BLaER1 treated with 17β-estradiol and CSF1 and Interleukin-3, amounts not matched to agents 10 nM and 100 nM (cell line): ENCODE data around the gene ASB7.
"Not testable (repeated sequence)": the region's sequence is repeated elsewhere in the genome, so short reads cannot be mapped to it uniquely, and the experiment has no call there.

Source experiments
- H3K27ac ChIP-seq, 11 experiments: shearing (Covaris generic); formaldehyde crosslinking; 2 replicates each; pipeline ENCODE4 v1.8.1; 2022
- H3K27me3 ChIP-seq, 11 experiments: shearing (Covaris generic); formaldehyde crosslinking; 2 replicates each; pipeline ENCODE4 v1.8.1; 2022
- H3K36me3 ChIP-seq, 11 experiments: shearing (Covaris generic); formaldehyde crosslinking; 2 replicates each; pipeline ENCODE4 v1.8.1; 2022
- H3K4me1 ChIP-seq, 10 experiments: shearing (Covaris generic); formaldehyde crosslinking; 2 replicates each; pipeline ENCODE4 v1.8.1; 2022
- H3K4me2 ChIP-seq, 11 experiments: shearing (Covaris generic); formaldehyde crosslinking; 2 replicates each; pipeline ENCODE4 v1.8.1; 2022
- H3K4me3 ChIP-seq, 10 experiments: shearing (Covaris generic); formaldehyde crosslinking; 2 replicates each; pipeline ENCODE4 v1.8.1; 2022
- H3K9ac ChIP-seq, 11 experiments: shearing (Covaris generic); formaldehyde crosslinking; 2 replicates each; pipeline ENCODE4 v1.8.1; 2022
- H3K9me3 ChIP-seq, 11 experiments: shearing (Covaris generic); formaldehyde crosslinking; replicated peaks in 1 of 11; 2 replicates each; pipeline ENCODE4 v1.8.1; 2022
- H4K20me1 ChIP-seq, 11 experiments: shearing (Covaris generic); formaldehyde crosslinking; 2 replicates each; pipeline ENCODE4 v1.8.1; 2022
- Cebpa-rat ChIP-seq, 11 experiments: shearing (Covaris generic); IDR thresholded peaks; 2 replicates each; pipeline ENCODE4 v1.8.1; 2022

ASB7 gene

GRCh38 chr15:100570735-100571313 lies 31.6 kb upstream of the ASB7 start:
- no peaks in the 10 kb centered on the region for H3K27me3 ChIP-seq
- no peak overlapping the region for H3K9ac ChIP-seq
- H3K27ac ChIP-seq: no peak overlapping the region
- H3K4me1 ChIP-seq: no peaks in the 10 kb centered on the region
- no peak overlapping the region for H3K4me3 ChIP-seq
- H4K20me1 ChIP-seq: no peaks in the 10 kb centered on the region
- peaks cover 24 to 70% (median 53%) of the 10 kb centered on the region in 11 experiments for H3K36me3 ChIP-seq
- no peak for TF ChIP-seq Cebpa-rat (IDR thresholded peaks at IDR 0.05)
- H3K9me3 ChIP-seq: no peaks in the 10 kb centered on the region
- H3K4me2 ChIP-seq: no peak overlapping the region

- Histone ChIP-seq H3K4me1 (no peaks in the 10 kb centered on the region), H3K9me3 (no peaks in the 10 kb centered on the region), H4K20me1 (no peaks in the 10 kb centered on the region), H3K27me3 (no peaks in the 10 kb centered on the region), H3K27ac (no peak overlapping the region), H3K9ac (no peak overlapping the region), H3K36me3 (peaks cover 24 to 70% (median 53%) of the 10 kb centered on the region in 11 experiments), H3K4me2 (no peak overlapping the region), H3K4me3 (no peak overlapping the region)
- no peak for TF ChIP-seq Cebpa-rat (IDR thresholded peaks at IDR 0.05)
Measured at GRCh38 chr15:100571592-100572167, 30.7 kb upstream of the ASB7 start.

DNA sequence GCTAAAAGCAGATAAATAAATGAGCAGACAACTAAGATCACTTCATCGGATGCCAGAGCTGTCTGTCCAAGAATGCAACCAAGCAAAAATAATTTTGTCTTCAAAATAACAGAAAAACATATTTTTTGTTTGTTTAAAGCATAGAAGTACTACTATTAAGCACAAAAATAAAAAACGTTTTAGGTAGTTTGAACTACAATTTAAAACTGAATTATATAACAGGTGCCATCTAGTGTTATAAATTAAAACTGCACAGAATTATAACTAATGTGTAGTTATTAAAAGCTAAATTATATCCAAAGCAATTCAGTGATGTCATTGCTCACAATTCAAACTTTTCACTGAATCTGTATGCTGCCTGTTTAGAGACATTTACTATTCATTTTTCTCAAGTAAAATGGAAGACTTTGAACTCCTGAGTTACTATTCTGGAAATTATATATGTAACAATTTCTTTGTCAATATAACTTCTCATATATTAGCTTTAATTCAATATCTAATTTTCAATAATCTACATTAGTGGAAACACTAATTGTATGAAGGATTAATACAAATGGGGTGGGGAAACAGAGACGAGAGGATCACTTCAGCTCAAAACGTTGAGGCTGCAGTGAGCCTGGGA lies 29.9 kb upstream of the ASB7 start:
- H3K27ac ChIP-seq: no peak overlapping the region
- TF ChIP-seq Cebpa-rat (IDR thresholded peaks at IDR 0.05): no peak
- H3K4me2 ChIP-seq: no peak overlapping the region
- H3K4me3 ChIP-seq: no peak overlapping the region
- no peaks in the 10 kb centered on the region for H3K4me1 ChIP-seq
- no peak overlapping the region for H3K9ac ChIP-seq
- no peaks in the 10 kb centered on the region for H3K9me3 ChIP-seq
- H3K27me3 ChIP-seq: no peaks in the 10 kb centered on the region
- peaks cover 24 to 70% (median 53%) of the 10 kb centered on the region in 11 experiments for H3K36me3 ChIP-seq
- H4K20me1 ChIP-seq: no peaks in the 10 kb centered on the region

GRCh38 chr15:100573526-100573925 lies 28.9 kb upstream of the ASB7 start:
- no peak overlapping the region for H3K4me3 ChIP-seq
- no peak overlapping the region for H3K9ac ChIP-seq
- H3K4me2 ChIP-seq: no peak overlapping the region
- no peaks in the 10 kb centered on the region for H4K20me1 ChIP-seq
- no peaks in the 10 kb centered on the region for H3K4me1 ChIP-seq
- H3K9me3 ChIP-seq: peaks cover 0 to 3% (median 0%) of the 10 kb centered on the region in 11 experiments; a peak in 1 of 22 replicates
- no peak overlapping the region for H3K27ac ChIP-seq
- no peaks in the 10 kb centered on the region for H3K27me3 ChIP-seq
- no peak for TF ChIP-seq Cebpa-rat (IDR thresholded peaks at IDR 0.05)
- H3K36me3 ChIP-seq: peaks cover 24 to 59% (median 51%) of the 10 kb centered on the region in 11 experiments

DNA sequence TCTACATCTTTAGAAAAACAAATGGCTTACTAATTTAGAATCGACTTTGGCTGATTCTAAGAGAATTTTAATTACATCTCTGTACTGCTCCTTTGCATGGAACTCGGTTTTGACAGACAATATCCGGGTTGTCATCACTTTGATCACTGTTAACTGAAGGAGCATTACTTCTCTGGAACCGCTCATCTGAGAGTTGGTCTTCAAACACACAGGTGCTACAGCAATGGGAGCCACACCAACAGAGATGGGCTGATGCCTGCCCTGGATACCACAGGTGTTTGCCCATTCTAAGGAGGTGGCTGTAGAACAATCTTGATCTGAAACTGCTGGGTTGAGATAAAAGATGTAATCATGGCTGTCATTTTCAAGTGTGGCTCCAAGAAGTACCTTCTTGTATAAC lies 22.0 kb upstream of the ASB7 start:
- Histone ChIP-seq H3K9me3 (peaks cover 12 to 42% (median 27%) of the 10 kb centered on the region in 11 experiments; a peak in 21 of 22 replicates), H3K27me3 (no peaks in the 10 kb centered on the region), H3K4me1 (no peaks in the 10 kb centered on the region), H3K27ac (no peak overlapping the region), H3K4me2 (no peak overlapping the region), H3K36me3 (peaks cover 10 to 42% (median 22%) of the 10 kb centered on the region in 11 experiments; a peak in 21 of 22 replicates), H4K20me1 (peaks cover 0 to 8% (median 0%) of the 10 kb centered on the region in 11 experiments; a peak in 3 of 22 replicates), H3K4me3 (no peak overlapping the region), H3K9ac (no peak overlapping the region)
- TF ChIP-seq Cebpa-rat (IDR thresholded peaks at IDR 0.05): no peak

- Histone ChIP-seq H3K4me2 (no peak overlapping the region), H3K9me3 (peaks cover 74 to 93% (median 87%) of the 10 kb centered on the region in 11 experiments), H4K20me1 (no peaks in the 10 kb centered on the region; a peak in 1 of 22 replicates), H3K9ac (no peak overlapping the region), H3K4me1 (no peaks in the 10 kb centered on the region), H3K36me3 (peaks cover 57 to 90% (median 76%) of the 10 kb centered on the region in 11 experiments), H3K4me3 (no peak overlapping the region), H3K27ac (no peak overlapping the region), H3K27me3 (no peaks in the 10 kb centered on the region)
- no peak for TF ChIP-seq Cebpa-rat (IDR thresholded peaks at IDR 0.05)
Measured at GRCh38 chr15:100588638-100589242, 13.6 kb upstream of the ASB7 start.

DNA sequence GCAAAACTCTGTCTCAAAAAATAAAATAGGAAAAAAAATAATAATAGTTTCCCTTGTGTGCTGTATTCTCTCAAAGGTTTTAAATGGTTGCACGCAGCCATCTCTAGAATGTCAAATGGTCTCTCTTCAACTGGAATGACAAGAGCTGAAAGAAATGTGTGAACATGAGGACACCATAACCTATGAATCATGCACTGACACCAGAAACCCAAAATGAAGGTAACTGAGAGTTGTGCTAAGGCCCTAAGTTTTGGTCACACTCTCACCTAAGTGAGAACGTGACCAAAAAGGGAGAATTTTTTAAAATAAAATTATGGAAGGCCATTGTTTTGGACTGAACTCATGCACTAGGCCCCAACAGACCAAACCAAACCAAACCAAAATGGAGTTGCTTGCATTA lies 11.2 kb upstream of the ASB7 start:
- H3K4me1 ChIP-seq, H4K20me1 ChIP-seq, H3K27me3 ChIP-seq, H3K27ac ChIP-seq, H3K4me3 ChIP-seq, H3K9ac ChIP-seq, H3K4me2 ChIP-seq: not testable (repeated sequence)
- peaks cover 50 to 89% (median 68%) of the 10 kb centered on the region in 11 experiments for H3K36me3 ChIP-seq
- peaks cover 60 to 75% (median 72%) of the 10 kb centered on the region in 11 experiments for H3K9me3 ChIP-seq

DNA sequence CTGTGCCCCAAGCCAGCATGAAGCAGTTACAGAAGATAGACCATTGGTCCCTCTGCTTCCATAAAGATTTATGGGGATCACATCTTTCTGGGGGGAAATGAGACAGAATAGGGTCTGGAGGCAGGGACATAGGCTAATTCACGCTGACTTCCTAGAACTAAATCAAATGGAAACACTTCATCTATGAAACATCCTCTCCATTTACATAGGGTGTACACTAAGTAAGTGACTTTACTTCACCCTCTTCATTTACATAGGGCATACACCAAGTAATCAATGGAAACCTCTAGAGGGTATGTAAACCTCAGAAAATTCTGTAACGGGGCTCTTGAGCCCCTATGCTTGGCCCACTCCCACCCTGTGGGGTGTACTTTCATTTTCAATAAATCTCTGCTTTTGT lies 10.6 kb upstream of the ASB7 start:
- Histone ChIP-seq H3K9ac (no peak overlapping the region), H4K20me1 (peaks cover 0 to 14% (median 4%) of the 10 kb centered on the region in 11 experiments; a peak in 9 of 22 replicates), H3K36me3 (peaks cover 49 to 86% (median 65%) of the 10 kb centered on the region in 11 experiments), H3K4me1 (peaks cover 5 to 14% (median 5%) of the 10 kb centered on the region in 10 experiments; a peak in 19 of 20 replicates), H3K27me3 (no peaks in the 10 kb centered on the region), H3K4me3 (no peak overlapping the region), H3K4me2 (no peak overlapping the region), H3K27ac (no peak overlapping the region), H3K9me3 (peaks cover 57 to 69% (median 67%) of the 10 kb centered on the region in 11 experiments)
- TF ChIP-seq Cebpa-rat (IDR thresholded peaks at IDR 0.05): no peak

- H3K27ac ChIP-seq: no peak overlapping the region
- no peaks in the 10 kb centered on the region for H3K27me3 ChIP-seq
- H3K9me3 ChIP-seq: peaks cover 46 to 59% (median 57%) of the 10 kb centered on the region in 11 experiments
- TF ChIP-seq Cebpa-rat (IDR thresholded peaks at IDR 0.05): no peak
- H3K4me1 ChIP-seq: peaks cover 12 to 25% (median 15%) of the 10 kb centered on the region in 10 experiments
- H3K4me3 ChIP-seq: no peak overlapping the region
- peaks cover 0 to 20% (median 5%) of the 10 kb centered on the region in 11 experiments; a peak in 9 of 22 replicates for H4K20me1 ChIP-seq
- H3K9ac ChIP-seq: no peak overlapping the region
- peaks cover 39 to 75% (median 54%) of the 10 kb centered on the region in 11 experiments for H3K36me3 ChIP-seq
- H3K4me2 ChIP-seq: no peak overlapping the region
Measured at GRCh38 chr15:100592898-100593297, 9.5 kb upstream of the ASB7 start.
